Smooth muscle cell (in vitro differentiated cells): ENCODE results near the gene CEP164. TPM values are rescaled to one million over a fixed set of nuclear protein-coding genes. Genes with fewer than 3 reads are reported as not detected.

ENCODE experiments used
- DNase-seq: peaks from one replicate; lab custom pipeline; 2025; ENCODE audit not compliant: unreplicated experiment; lab: John Stamatoyannopoulos, UW
- H2AFZ ChIP-seq: fragments of 200-600 bp; sonication (generic); 2 replicates; pipeline ENCODE4 v1.6.0; 2016; ENCODE audit warnings: antibody characterized with exemption, low read depth, mild to moderate bottlenecking
- H3F3A ChIP-seq: fragments of 200-600 bp; sonication (generic); 2 replicates; pipeline ENCODE4 v1.6.0; 2017; ENCODE audit warnings: antibody characterized with exemption, low read depth
- H3K27ac ChIP-seq: fragments of 200-600 bp; sonication (generic); 2 replicates; pipeline ENCODE4 v1.5.1; 2016; ENCODE audit warnings: low read depth, mild to moderate bottlenecking
- H3K27me3 ChIP-seq: fragments of 200-600 bp; sonication (generic); 2 replicates; pipeline ENCODE4 v1.6.1; 2016; ENCODE audit warnings: low read depth, mild to moderate bottlenecking
- H3K36me3 ChIP-seq: fragments of 200-600 bp; sonication (generic); 2 replicates; pipeline ENCODE4 v1.5.1; 2016; ENCODE audit warnings: low read depth
- H3K4me1 ChIP-seq: fragments of 200-600 bp; sonication (generic); 2 replicates; pipeline ENCODE4 v1.5.1; 2016; ENCODE audit warnings: low read depth
- H3K4me2 ChIP-seq: fragments of 200-600 bp; sonication (generic); 2 replicates; pipeline ENCODE4 v1.6.0; 2016; ENCODE audit warnings: mild to moderate bottlenecking
- H3K4me3 ChIP-seq: fragments of 200-600 bp; sonication (generic); 2 replicates; pipeline ENCODE4 v1.5.1; 2016; ENCODE audit warnings: mild to moderate bottlenecking
- H3K79me2 ChIP-seq: fragments of 200-600 bp; sonication (generic); 2 replicates; pipeline ENCODE4 v1.6.0; 2016; ENCODE audit warnings: low read depth, mild to moderate bottlenecking
- H3K9ac ChIP-seq: fragments of 200-600 bp; sonication (generic); 2 replicates; pipeline ENCODE4 v1.6.0; 2016; ENCODE audit warnings: low read depth
- H3K9me3 ChIP-seq: fragments of 200-600 bp; sonication (generic); replicated peaks from 2 replicates; pipeline ENCODE4 v1.5.1; 2016; ENCODE audit warnings: low read depth
- H4K20me1 ChIP-seq: fragments of 200-600 bp; sonication (generic); 2 replicates; pipeline ENCODE4 v1.6.0; 2016; ENCODE audit warnings: low read depth
- WGBS: methylation state at CpG from one replicate; pipeline ENCODE4 v1.1.7; 2016; ENCODE audit warnings: low lambda C conversion rate; 5-methylcytosine and 5-hydroxymethylcytosine counted together
- polyA plus RNA-seq: library from polyadenylated mRNA; unstranded; fragments of >200 nt; fragmentation: Nextera tagmentation; extraction: Ambion mirVana; gene quantifications from 2 replicates; pipeline ENCODE4 v1.2.1, GENCODE V29; 2016
- total RNA-seq: library from RNA; depleted of rRNA; stranded (reverse); fragments of >200 nt; gene quantifications from 2 replicates; pipeline ENCODE4 v1.2.3, GENCODE V29; 2014
- TF ChIP-seq, protein P1 (sequence below): fragments of 200-600 bp; sonication (generic); IDR thresholded peaks from 2 replicates; pipeline ENCODE4 v1.5.1; 2017; ENCODE audit warnings: borderline replicate concordance, mild to moderate bottlenecking, antibody characterized with exemption; ENCODE audit not compliant: insufficient read depth, poor library complexity, severe bottlenecking

Gene CEP164
- total and polyA plus RNA-seq, 2 experiments from 2014 or later: 11.2 to 30.7 TPM

DNA sequence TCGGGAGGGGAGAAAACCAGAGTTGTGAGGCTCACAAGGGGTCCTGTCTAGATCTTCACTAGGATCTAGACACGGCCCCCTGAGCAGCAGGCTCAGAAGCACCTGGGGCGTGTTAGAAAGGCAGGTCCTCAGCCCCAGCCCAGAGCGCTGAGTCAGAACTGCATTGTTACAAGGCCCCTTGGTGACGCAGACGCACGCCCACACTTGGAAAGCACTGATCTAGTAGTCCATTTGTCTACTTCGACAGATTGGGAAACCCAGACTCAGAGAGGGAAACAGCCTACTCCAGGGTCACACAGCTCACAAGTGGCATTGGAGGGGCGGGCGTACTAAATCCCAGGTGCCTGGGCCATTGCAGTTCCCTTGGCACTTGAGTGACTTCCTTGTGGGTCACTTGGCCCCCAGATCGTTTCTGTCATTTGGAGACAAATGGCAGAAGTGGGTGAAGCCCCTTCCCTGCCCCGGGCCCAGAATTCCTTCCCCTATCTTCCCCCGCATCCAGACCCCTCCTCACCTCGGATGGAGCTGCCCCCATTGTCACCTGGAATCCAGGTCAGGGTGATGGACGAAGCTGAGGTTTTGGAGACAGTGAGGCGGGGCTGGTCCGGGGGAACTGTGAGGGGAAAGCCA lies 110.8 kb downstream of the CEP164 start:
- TF ChIP-seq, protein P1, sequence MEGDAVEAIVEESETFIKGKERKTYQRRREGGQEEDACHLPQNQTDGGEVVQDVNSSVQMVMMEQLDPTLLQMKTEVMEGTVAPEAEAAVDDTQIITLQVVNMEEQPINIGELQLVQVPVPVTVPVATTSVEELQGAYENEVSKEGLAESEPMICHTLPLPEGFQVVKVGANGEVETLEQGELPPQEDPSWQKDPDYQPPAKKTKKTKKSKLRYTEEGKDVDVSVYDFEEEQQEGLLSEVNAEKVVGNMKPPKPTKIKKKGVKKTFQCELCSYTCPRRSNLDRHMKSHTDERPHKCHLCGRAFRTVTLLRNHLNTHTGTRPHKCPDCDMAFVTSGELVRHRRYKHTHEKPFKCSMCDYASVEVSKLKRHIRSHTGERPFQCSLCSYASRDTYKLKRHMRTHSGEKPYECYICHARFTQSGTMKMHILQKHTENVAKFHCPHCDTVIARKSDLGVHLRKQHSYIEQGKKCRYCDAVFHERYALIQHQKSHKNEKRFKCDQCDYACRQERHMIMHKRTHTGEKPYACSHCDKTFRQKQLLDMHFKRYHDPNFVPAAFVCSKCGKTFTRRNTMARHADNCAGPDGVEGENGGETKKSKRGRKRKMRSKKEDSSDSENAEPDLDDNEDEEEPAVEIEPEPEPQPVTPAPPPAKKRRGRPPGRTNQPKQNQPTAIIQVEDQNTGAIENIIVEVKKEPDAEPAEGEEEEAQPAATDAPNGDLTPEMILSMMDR: no peak
- WGBS: 88% methylated on average over 17 of the region's 17 CpGs
- H3F3A ChIP-seq: no peaks in the 10 kb centered on the region

DNA sequence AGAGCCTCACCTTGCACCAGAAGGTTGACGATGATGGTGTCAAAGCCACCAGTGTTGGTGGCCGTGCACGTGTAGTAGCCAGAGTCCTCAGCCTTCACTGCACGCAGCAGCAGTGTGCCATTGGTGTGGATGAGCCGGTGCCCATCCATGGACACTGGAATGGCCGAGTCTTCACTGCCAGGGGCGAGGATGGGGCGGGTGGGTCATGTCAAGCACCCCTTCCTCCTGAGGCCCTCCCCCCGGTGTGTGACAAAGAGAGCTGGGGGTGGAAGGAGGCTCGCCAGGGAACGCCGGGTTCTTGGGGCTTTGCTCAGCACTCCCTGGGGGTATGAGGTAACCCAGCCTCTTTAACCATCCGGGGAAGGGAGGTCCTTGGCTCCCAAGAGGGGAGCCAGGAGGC lies 111.6 kb downstream of the CEP164 start:
- Histone ChIP-seq H3K4me2 (no peak overlapping the region), H3K9me3 (no peaks in the 10 kb centered on the region), H2AFZ (no peak overlapping the region), H3K9ac (no peak overlapping the region), H3K27me3 (peaks cover 26% of the 10 kb centered on the region), H4K20me1 (no peaks in the 10 kb centered on the region), H3K27ac (no peak overlapping the region), H3F3A (no peaks in the 10 kb centered on the region), H3K79me2 (no peaks in the 10 kb centered on the region), H3K4me3 (no peak overlapping the region), H3K36me3 (no peaks in the 10 kb centered on the region), H3K4me1 (no peaks in the 10 kb centered on the region)
- TF ChIP-seq, protein P1: no peak
- 93% methylated on average over 13 of the region's 13 CpGs for WGBS
- DNase-seq: no peak

More for the DNA sequence above, 110.8 kb downstream of the CEP164 start:
- no peak overlapping the region for H3K4me2 ChIP-seq
- H2AFZ ChIP-seq: no peak overlapping the region
- no peaks in the 10 kb centered on the region for H3K4me1 ChIP-seq
- no peaks in the 10 kb centered on the region for H4K20me1 ChIP-seq
- H3K27me3 ChIP-seq: peaks cover 20% of the 10 kb centered on the region
- no peak for DNase-seq
- H3K36me3 ChIP-seq: no peaks in the 10 kb centered on the region
- H3K9ac ChIP-seq: no peak overlapping the region
- no peak overlapping the region for H3K4me3 ChIP-seq
- no peaks in the 10 kb centered on the region for H3K79me2 ChIP-seq
- H3K27ac ChIP-seq: no peak overlapping the region
- H3K9me3 ChIP-seq: no peaks in the 10 kb centered on the region

DNA sequence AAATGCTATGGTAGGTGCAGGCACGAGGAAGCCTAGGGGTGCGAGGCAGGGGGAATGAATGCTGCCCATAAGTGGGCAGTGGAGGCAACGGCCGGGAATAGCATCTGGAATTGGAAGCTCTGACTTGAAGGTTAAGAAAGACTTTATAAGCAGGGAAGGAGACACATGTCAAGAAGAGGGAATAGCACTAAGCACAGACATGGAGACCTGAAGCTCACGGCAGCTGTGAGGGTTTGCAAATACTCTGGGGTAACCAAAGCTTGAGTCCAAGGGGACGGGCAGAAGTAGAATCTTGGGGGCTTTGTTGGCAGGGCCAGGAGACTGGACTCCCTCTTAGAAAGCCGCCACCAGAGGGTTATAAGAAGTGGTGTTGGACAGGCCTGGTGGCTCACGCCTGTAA lies 112.6 kb downstream of the CEP164 start:
- no peak for DNase-seq
- TF ChIP-seq, protein P1: no peak
- H4K20me1 ChIP-seq: no peaks in the 10 kb centered on the region
- H3K9ac ChIP-seq: no peak overlapping the region
- peaks cover 25% of the 10 kb centered on the region for H3K27me3 ChIP-seq
- WGBS: 89% methylated on average over 8 of the region's 8 CpGs
- no peaks in the 10 kb centered on the region for H3K36me3 ChIP-seq
- H2AFZ ChIP-seq: no peak overlapping the region
- H3K27ac ChIP-seq: no peak overlapping the region
- no peak overlapping the region for H3K4me2 ChIP-seq
- H3K79me2 ChIP-seq: no peaks in the 10 kb centered on the region
- no peaks in the 10 kb centered on the region for H3F3A ChIP-seq
- no peaks in the 10 kb centered on the region for H3K9me3 ChIP-seq
- H3K4me1 ChIP-seq: no peaks in the 10 kb centered on the region
- no peak overlapping the region for H3K4me3 ChIP-seq

DNA sequence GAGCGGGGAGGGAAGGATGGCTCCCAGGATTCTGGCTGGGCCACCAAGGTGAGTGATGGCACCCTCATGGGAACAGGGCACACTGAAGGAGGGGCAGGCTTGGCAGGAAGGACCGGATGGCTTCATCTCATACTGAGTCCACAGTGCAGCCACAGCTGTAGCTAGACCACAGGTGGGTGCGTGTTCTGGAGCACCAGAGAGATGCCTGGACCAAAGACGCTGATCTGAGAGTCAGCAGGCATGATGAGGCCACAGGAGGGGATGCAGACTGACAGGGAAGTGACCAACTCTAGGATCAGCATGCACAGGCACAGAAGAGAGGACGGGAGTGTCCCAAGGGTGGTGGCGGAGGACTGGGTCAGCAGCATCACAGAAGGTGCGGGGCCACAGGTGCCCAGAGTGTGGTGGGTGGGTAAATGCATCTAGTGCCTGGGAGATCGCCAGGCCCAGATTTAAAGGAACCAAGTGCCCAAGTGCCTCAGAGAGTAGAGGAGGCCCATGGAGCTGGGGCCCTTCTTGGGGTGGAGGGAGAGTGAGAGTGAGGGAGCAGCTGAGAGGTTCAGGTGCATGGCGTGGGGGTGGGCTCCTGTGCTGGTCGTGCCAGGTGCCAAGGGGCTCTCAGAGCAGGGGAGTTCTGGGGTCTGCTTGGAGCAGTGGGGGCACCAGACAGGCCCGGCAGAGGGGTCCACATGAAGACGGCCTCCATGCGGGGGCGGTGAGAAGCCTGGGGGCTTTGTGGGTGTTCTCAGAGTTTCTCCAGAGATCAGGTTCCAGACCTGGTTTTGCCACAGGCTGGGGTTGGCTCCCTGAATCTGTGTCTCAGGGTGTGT lies 113.7 kb downstream of the CEP164 start:
- no peak for DNase-seq

More for the DNA sequence above, 113.7 kb downstream of the CEP164 start:
- H3K4me2 ChIP-seq: no peak overlapping the region
- H2AFZ ChIP-seq: no peak overlapping the region
- H3K4me3 ChIP-seq: no peak overlapping the region
- H4K20me1 ChIP-seq: no peaks in the 10 kb centered on the region
- peaks cover 21% of the 10 kb centered on the region for H3K27me3 ChIP-seq
- no peaks in the 10 kb centered on the region for H3K4me1 ChIP-seq
- TF ChIP-seq, protein P1: no peak
- H3K36me3 ChIP-seq: no peaks in the 10 kb centered on the region
- no peaks in the 10 kb centered on the region for H3K9me3 ChIP-seq
- no peaks in the 10 kb centered on the region for H3K79me2 ChIP-seq
- H3K27ac ChIP-seq: no peak overlapping the region
- WGBS: 89% methylated on average over 14 of the region's 14 CpGs
- H3F3A ChIP-seq: no peaks in the 10 kb centered on the region
- no peak overlapping the region for H3K9ac ChIP-seq
